Measurements from ENCODE around the gene GPLD1. TPM values are rescaled to one million over a fixed set of nuclear protein-coding genes. Genes with fewer than 3 reads are reported as not detected.

GPLD1 gene
- total RNA-seq, 6 experiments from 2014 or later = 19.9 to 53.0 (median 38.9) TPM

GRCh38 chr6:24535210-24535609, 45.8 kb upstream of the GPLD1 start:
- Histone ChIP-seq H3K36me3 (peaks cover 0 to 20% (median 7%) of the 10 kb centered on the region in 4 donors), H3K4me3 (no peak overlapping the region), H3K27me3 (no peaks in the 10 kb centered on the region), H3K27ac (no peak overlapping the region), H3K4me1 (no peaks in the 10 kb centered on the region), H3K9me3 (no peaks in the 10 kb centered on the region)
- WGBS (ENCODE audit: insufficient coverage, low coverage, low lambda C conversion rate, missing lambda C conversion rate) = 56% methylated on average over 3 of the region's 3 CpGs
- no peak for TF ChIP-seq POLR2A (IDR thresholded peaks at IDR 0.05)
- TF ChIP-seq CTCF (IDR thresholded peaks at IDR 0.05) = no peak
- ATAC-seq (no peak), DNase-seq (no peak)
- intact Hi-C loops (cut with DNase I) = no loop called here

GRCh38 chr6:24534329-24534728, 45.0 kb upstream of the GPLD1 start:
- intact Hi-C loops (cut with DNase I) = no loop called here
- ATAC-seq (no peak), DNase-seq (no peak)
- WGBS (ENCODE audit: insufficient coverage, low coverage, low lambda C conversion rate, missing lambda C conversion rate) = 92% methylated on average over 3 of the region's 5 CpGs
- H3K27ac ChIP-seq = no peak overlapping the region
- peaks cover 0 to 20% (median 7%) of the 10 kb centered on the region in 4 donors for H3K36me3 ChIP-seq
- TF ChIP-seq POLR2A (IDR thresholded peaks at IDR 0.05) (no peak), CTCF (IDR thresholded peaks at IDR 0.05) (no peak)
- no peak overlapping the region for H3K4me3 ChIP-seq
- no peaks in the 10 kb centered on the region for H3K27me3 ChIP-seq
- H3K9me3 ChIP-seq = no peaks in the 10 kb centered on the region
- H3K4me1 ChIP-seq = no peaks in the 10 kb centered on the region

- no peaks in the 10 kb centered on the region for H3K9me3 ChIP-seq
- WGBS (ENCODE audit: insufficient coverage, low coverage, low lambda C conversion rate, missing lambda C conversion rate) = 90% methylated on average over 1 of the region's 1 CpG
- no peaks in the 10 kb centered on the region for H3K27me3 ChIP-seq
- intact Hi-C loops (cut with DNase I) = no loop called here
- DNase-seq (no peak), ATAC-seq (no peak)
- TF ChIP-seq CTCF (IDR thresholded peaks at IDR 0.05) = no peak
- TF ChIP-seq POLR2A (IDR thresholded peaks at IDR 0.05) = no peak
- H3K4me1 ChIP-seq = no peaks in the 10 kb centered on the region
- peaks cover 0 to 18% (median 7%) of the 10 kb centered on the region in 4 donors for H3K36me3 ChIP-seq
- no peak overlapping the region for H3K27ac ChIP-seq
- H3K4me3 ChIP-seq = no peak overlapping the region
These were observed 40.6 kb upstream of the GPLD1 start for GRCh38 chr6:24529985-24530384.

- intact Hi-C loops (cut with DNase I) = loop anchor here in 1 of 2 donors (5.0 kb wide), 1 partner anchor 98 kb away; no protein-coding TSS in a partner anchor
- no peak overlapping the region for H3K27ac ChIP-seq
- no peaks in the 10 kb centered on the region for H3K4me1 ChIP-seq
- DNase-seq = no peak
- 59% methylated on average over 4 of the region's 5 CpGs for WGBS (ENCODE audit: insufficient coverage, low coverage, low lambda C conversion rate, missing lambda C conversion rate)
- no peaks in the 10 kb centered on the region for H3K9me3 ChIP-seq
- TF ChIP-seq CTCF (IDR thresholded peaks at IDR 0.05) = no peak
- no peaks in the 10 kb centered on the region for H3K27me3 ChIP-seq
- ATAC-seq = no peak
- H3K4me3 ChIP-seq = no peak overlapping the region
- peaks cover 0 to 4% (median 0%) of the 10 kb centered on the region in 4 donors for H3K36me3 ChIP-seq
These were observed 35.4 kb upstream of the GPLD1 start for GRCh38 chr6:24524805-24525204.

GRCh38 chr6:24524329-24524728, 35.0 kb upstream of the GPLD1 start:
- 67% methylated on average over 2 of the region's 3 CpGs for WGBS (ENCODE audit: insufficient coverage, low coverage, low lambda C conversion rate, missing lambda C conversion rate)
- Histone ChIP-seq H3K9me3 (no peaks in the 10 kb centered on the region), H3K4me1 (no peaks in the 10 kb centered on the region), H3K36me3 (peaks cover 0 to 4% (median under 1%) of the 10 kb centered on the region in 4 donors), H3K4me3 (no peak overlapping the region), H3K27me3 (no peaks in the 10 kb centered on the region), H3K27ac (no peak overlapping the region)
- intact Hi-C loops (cut with DNase I) = loop anchor here in 1 of 2 donors (5.0 kb wide), 1 partner anchor 97 kb away; no protein-coding TSS in a partner anchor
- ATAC-seq (no peak), DNase-seq (no peak)
- no peak for TF ChIP-seq POLR2A (IDR thresholded peaks at IDR 0.05)
- no peak for TF ChIP-seq CTCF (IDR thresholded peaks at IDR 0.05)

All from right lobe of liver (tissue), 6 donors.